ENCODE results near the gene TP63.

Gene TP63

GRCh38 chr3:189883113-189883753 lies 252.0 kb downstream of the TP63 start:
- DNase-seq = no peak

- no peak for DNase-seq
These were observed 259.3 kb downstream of the TP63 start for GRCh38 chr3:189890496-189890895.

- DNase-seq = no peak
These were observed 265.3 kb downstream of the TP63 start for GRCh38 chr3:189896533-189896932.

GRCh38 chr3:189897406-189897805 lies 266.2 kb downstream of the TP63 start:
- no peak for DNase-seq

GRCh38 chr3:189898559-189899153 lies 267.5 kb downstream of the TP63 start:
- DNase-seq = no peak

- DNase-seq = no peak
These were observed 268.0 kb downstream of the TP63 start for GRCh38 chr3:189899186-189899585.

GRCh38 chr3:189900578-189900977 lies 269.4 kb downstream of the TP63 start:
- no peak for DNase-seq

GRCh38 chr3:189901481-189901880 lies 270.3 kb downstream of the TP63 start:
- DNase-seq = no peak

- DNase-seq = no peak
These were observed 271.3 kb downstream of the TP63 start for GRCh38 chr3:189902230-189903186.

GRCh38 chr3:189903562-189904250 lies 272.5 kb downstream of the TP63 start:
- DNase-seq = no peak

GRCh38 chr3:189907803-189908202 lies 276.6 kb downstream of the TP63 start:
- no peak for DNase-seq

- DNase-seq = no peak
These were observed 277.5 kb downstream of the TP63 start for GRCh38 chr3:189908646-189909045.

- DNase-seq = no peak
These were observed 277.9 kb downstream of the TP63 start for GRCh38 chr3:189909139-189909538.

GRCh38 chr3:189909573-189909972 lies 278.4 kb downstream of the TP63 start:
- no peak for DNase-seq

- DNase-seq = no peak
These were observed 279.8 kb downstream of the TP63 start for GRCh38 chr3:189911001-189911400.

- no peak for DNase-seq
These were observed 283.6 kb downstream of the TP63 start for GRCh38 chr3:189914799-189915198.

- no peak for DNase-seq
These were observed 290.6 kb downstream of the TP63 start for GRCh38 chr3:189921770-189922169.

GRCh38 chr3:189927975-189928895 lies 297.0 kb downstream of the TP63 start:
- DNase-seq = no peak

- DNase-seq = no peak
These were observed 305.2 kb downstream of the TP63 start for GRCh38 chr3:189936201-189936945.

GRCh38 chr3:189937302-189938127 lies 306.3 kb downstream of the TP63 start:
- no peak for DNase-seq
